SHP77 treated with DMSO at 0.1 percent for 48 hours (cell line): ENCODE data around the gene TAF1A.

Experiments used
- DNase-seq: peaks from one replicate; lab custom pipeline; 2025; lab: John Stamatoyannopoulos, UW

The TAF1A gene

GRCh38 chr1:222596696-222597095 lies 7.0 kb upstream of the TAF1A start:
- no peak for DNase-seq

DNA sequence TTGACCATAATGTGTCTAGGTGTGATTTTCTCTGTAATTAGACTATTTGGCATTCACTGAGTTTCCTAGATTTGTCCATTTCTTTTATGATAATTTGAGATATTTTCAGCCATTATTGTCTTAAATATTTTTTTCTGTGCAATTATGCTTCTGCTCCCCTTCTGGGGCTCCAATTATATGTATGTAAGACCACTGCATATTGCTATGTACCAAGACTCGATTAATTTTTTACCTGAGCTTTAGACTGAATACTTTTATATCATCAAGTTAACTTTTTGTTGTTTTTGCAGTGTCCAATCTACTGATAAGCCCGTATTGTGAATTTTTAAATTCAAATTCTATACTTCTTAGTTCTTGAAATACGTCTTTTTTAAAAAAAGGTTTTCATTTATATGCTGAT lies 5.1 kb upstream of the TAF1A start:
- no peak for DNase-seq

- DNase-seq = no peak
Measured at GRCh38 chr1:222592171-222592570, 2.4 kb upstream of the TAF1A start.

DNA sequence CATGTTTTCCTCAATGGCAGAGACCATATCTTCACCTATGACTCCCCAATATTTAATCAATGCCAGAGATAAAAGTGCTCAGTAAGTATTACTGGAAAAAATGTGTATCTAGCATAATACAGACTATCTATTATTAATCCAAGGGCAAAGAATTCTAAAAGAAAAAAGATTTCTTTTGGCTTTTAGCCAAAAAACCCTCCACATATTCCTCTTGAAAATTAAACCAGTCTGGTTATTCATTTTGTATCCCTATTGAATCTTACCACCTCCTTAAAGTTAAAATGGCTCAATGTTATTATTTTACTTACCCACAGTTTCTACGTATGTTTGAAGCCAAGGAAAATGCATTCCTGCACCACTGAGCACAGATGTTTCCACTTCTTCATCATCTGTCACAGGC lies 1.6 kb downstream of the TAF1A start:
- DNase-seq = no peak

- no peak for DNase-seq
Measured at GRCh38 chr1:222586842-222587241, 2.9 kb downstream of the TAF1A start.

DNA sequence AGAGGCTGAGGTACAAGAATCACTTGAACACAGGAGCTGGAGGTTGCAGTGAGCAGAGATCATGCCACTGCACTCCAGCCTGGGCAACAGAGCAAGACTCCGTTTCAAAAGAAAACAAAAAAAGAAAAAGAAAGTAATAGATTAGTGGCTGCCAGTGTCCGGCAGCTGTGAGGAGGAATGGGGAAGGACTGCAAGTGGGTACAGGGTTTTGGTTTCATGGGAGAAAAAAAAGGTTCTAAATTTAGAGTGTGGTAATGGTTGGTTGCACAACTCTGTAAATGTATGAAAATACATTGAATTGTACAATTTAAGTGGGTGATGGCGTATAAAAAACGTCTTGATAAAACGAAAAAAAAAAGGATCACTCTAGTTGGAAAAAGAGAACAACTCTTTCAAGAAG lies 6.7 kb downstream of the TAF1A start:
- DNase-seq = no peak

DNA sequence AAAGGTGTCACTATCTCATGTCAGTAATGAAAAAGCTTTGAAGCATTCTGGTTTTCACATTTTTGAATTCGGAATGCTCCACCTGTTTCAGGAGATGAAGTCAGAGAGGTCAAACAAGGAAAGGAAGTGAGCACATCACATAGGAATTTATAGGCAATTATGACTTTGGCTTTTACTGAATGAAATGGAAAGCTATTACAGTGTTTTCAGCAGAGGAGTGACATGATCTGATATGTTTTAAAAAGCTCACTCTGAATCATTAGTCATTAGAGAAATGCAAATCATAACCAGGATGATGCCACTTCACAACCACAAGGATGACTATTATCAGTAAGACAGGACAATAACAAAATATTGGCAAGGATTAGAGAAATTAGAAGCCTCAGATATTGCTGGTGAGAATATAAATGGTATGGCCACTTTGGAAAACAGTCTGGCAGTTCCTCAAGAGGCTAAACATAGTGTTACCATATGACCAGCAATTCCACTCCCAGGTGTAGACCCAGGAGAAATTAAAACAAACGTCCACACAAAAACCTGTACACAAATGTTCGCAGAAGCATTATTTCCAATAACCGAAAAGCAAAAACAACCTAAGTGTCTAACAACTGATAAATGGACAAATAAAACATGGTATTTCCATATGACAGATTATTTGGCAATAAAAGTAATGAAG lies 7.5 kb downstream of the TAF1A start:
- DNase-seq = no peak

GRCh38 chr1:222579316-222579715 lies 10.4 kb downstream of the TAF1A start:
- DNase-seq = no peak

GRCh38 chr1:222570837-222571236 lies 18.9 kb downstream of the TAF1A start:
- DNase-seq = no peak

DNA sequence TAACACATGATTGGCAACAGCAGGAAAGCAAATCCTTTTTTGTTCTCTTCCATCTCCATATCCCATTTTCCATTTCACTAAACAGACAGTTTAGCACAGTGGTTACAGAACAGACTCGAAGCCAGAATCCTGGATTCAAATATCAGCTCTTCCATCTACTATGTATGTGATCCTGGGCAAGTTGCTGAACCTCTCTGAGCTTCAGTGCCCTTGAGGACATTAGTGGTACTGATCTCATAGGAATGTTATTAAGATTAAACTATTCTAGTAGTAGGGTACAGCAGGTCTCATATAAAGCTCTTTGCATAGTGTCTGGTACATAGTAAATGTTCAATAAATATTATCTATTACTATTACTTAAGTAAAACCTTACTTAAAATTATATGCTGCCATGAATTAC lies 28.1 kb downstream of the TAF1A start:
- no peak for DNase-seq

DNA sequence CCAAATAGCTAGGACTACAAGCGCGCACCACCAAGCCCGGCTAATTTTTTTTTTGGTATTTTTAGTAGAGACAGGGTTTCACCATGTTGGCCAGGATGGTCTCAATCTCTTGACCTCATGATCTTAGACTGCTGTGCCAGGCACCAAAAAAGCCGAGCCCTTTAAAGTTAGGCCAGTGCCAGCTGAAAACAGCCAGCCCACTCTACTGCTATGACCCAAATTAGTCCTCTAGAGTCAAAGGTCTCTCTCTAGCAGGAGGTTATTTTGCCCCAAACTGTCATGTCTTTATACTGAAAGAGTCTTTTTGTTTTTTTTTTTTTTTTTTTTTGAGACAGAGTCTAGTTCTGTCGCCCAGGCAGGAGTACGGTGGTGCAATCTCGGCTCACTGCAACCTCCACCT lies 32.2 kb downstream of the TAF1A start:
- DNase-seq = no peak

- DNase-seq = no peak
Measured at GRCh38 chr1:222557148-222557547, 32.6 kb downstream of the TAF1A start.

GRCh38 chr1:222555992-222556615 lies 33.6 kb downstream of the TAF1A start:
- no peak for DNase-seq

DNA sequence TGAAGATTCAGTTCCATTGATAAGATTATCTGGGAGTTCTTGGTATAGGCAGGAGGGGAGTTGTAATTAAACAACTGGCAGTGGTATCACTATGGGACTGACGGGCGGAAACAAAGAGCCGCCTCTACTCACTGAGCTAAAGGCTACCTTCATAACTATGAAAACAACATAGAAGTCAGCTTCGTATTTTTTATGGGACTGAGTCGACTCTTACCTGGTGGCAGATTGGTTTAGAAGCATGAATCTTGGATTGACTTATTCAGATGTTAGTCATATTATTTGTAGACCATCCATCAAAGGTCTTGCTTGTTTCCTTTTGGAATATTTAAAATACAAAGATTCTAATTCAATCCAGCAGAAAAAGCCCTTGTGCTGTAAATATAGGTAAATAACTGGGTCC lies 35.6 kb downstream of the TAF1A start:
- DNase-seq = no peak

GRCh38 chr1:222552882-222553281 lies 36.9 kb downstream of the TAF1A start:
- no peak for DNase-seq

DNA sequence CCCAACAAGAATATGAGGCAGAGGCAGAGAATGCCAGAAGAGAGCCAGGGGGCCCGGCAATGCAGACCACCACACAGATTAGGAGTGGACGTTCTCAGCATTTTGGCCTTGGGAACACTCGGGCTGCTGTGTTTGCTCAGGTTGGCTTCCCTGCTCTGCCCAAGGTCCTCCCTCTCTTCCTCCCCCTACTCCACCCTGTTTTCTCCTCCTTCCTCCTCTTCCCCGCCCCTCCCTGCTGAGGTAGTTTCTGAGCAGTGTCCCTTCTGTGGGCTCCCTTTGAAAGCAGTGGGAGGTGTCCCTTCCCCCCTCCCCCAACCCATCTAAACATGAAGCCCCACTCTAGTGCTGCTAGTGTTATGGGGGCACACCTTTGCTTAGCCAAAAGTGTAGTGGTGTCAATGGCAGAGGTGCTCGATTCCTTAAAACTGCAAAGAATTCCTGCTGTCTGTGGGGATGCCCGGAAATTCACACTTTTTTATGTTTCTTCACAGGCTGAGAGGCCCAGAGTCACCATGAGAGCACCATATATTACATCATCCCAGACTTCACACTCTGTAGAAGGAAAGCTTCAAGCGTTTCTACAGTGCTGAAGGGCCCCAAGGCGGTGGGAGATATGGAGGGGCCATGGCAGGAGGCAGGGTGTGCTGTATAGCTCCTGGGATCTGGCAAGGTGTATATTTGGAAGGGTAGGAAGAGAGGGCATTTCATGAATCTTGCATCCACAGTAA lies 41.6 kb downstream of the TAF1A start, which contains the start of gene HHIPL2:
HHIPL2 (minus strand) TSS at position 161 of the 728 bp plus-strand sequence; CDS start at position 101, 60 bp downstream.
- DNase-seq = no peak

GRCh38 chr1:222547260-222547614 lies 42.5 kb downstream of the TAF1A start:
- DNase-seq = no peak

- no peak for DNase-seq
Measured at GRCh38 chr1:222546548-222547259, 43.0 kb downstream of the TAF1A start.

- DNase-seq = no peak
Measured at GRCh38 chr1:222546091-222546490, 43.6 kb downstream of the TAF1A start.

- DNase-seq = no peak
Measured at GRCh38 chr1:222543817-222544216, 45.9 kb downstream of the TAF1A start.

DNA sequence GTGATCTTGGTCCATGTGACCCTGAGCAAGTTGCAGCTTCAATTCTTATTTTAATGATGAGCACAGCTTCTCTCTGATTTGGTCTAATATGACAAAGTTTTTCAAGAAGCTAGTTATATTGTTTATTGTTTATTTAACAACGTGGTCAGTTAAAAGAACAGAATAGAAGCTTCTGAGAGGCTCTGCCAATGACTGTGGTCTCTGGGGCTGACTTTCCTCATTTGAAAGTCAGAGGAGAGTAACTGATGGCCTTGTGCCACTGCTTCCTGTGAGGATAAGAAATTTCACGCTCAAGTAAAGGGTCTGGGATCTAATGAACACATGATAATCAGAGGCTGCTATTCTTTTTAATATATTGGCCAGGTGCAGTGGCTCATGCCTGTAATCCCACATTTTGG lies 49.1 kb downstream of the TAF1A start:
- no peak for DNase-seq

GRCh38 chr1:222539951-222540597 lies 49.7 kb downstream of the TAF1A start:
- DNase-seq = no peak
